OCI-LY1 (cell line): ENCODE results near the gene MICOS13.

Experiments used
- H2AFZ ChIP-seq: fragments of 200-600 bp; sonication (generic), shearing (Covaris generic); 2 replicates; pipeline ENCODE4 v1.6.0; 2014; ENCODE audit warnings: antibody characterized with exemption, mild to moderate bottlenecking, low read length
- H3F3A ChIP-seq: fragments of 200-600 bp; sonication (generic), shearing (Covaris generic); 2 replicates; pipeline ENCODE4 v1.6.0; 2014; ENCODE audit warnings: mild to moderate bottlenecking, antibody characterized with exemption, low read length, moderate library complexity; ENCODE audit not compliant: insufficient read depth
- H3K27ac ChIP-seq: fragments of 200-600 bp; sonication (generic); 2 replicates; pipeline ENCODE4 v1.5.1; 2014; ENCODE audit warnings: low read length, mixed run types, mild to moderate bottlenecking, low read depth; ENCODE audit not compliant: poor library complexity, severe bottlenecking
- H3K27me3 ChIP-seq: fragments of 200-600 bp; sonication (generic); 2 replicates; pipeline ENCODE4 v1.6.0; 2014; ENCODE audit warnings: antibody characterized with exemption, mild to moderate bottlenecking, low read length, moderate library complexity; ENCODE audit not compliant: insufficient read depth
- H3K36me3 ChIP-seq: fragments of 200-600 bp; sonication (generic); 2 replicates; pipeline ENCODE4 v1.6.1; 2014; ENCODE audit warnings: mild to moderate bottlenecking, antibody characterized with exemption, low read length, moderate library complexity, mixed read lengths; ENCODE audit not compliant: insufficient read depth
- H3K4me1 ChIP-seq: fragments of 200-600 bp; sonication (generic); 2 replicates; pipeline ENCODE4 v1.5.1; 2014; ENCODE audit warnings: mild to moderate bottlenecking, low read length, moderate library complexity; ENCODE audit not compliant: insufficient read depth, severe bottlenecking
- H3K4me2 ChIP-seq: fragments of 200-600 bp; sonication (generic), shearing (Covaris generic); 2 replicates; pipeline ENCODE4 v1.6.1; 2014; ENCODE audit warnings: low read length
- H3K4me3 ChIP-seq: fragments of 200-600 bp; sonication (generic); 2 replicates; pipeline ENCODE4 v1.5.1; 2014; ENCODE audit warnings: low read length, low read depth, mild to moderate bottlenecking, mixed read lengths; ENCODE audit not compliant: poor library complexity, severe bottlenecking
- H3K79me2 ChIP-seq: fragments of 200-600 bp; shearing (Covaris generic); 2 replicates; pipeline ENCODE4 v1.6.1; 2016; ENCODE audit warnings: mixed run types, low read length, mixed read lengths; ENCODE audit not compliant: insufficient read depth
- H3K9ac ChIP-seq: fragments of 200-600 bp; sonication (generic), shearing (Covaris generic); 2 replicates; pipeline ENCODE4 v1.6.1; 2014; ENCODE audit warnings: mild to moderate bottlenecking, low read length, mixed read lengths
- H3K9me2 ChIP-seq: fragments of 200-600 bp; sonication (generic), shearing (Covaris generic); 2 replicates; pipeline ENCODE4 v1.6.1; 2014; ENCODE audit warnings: low read depth, mild to moderate bottlenecking, low read length, mixed read lengths
- H3K9me3 ChIP-seq: fragments of 200-600 bp; shearing (Covaris generic); 2 replicates; pipeline ENCODE4 v1.6.1; 2014; ENCODE audit warnings: low read length, mixed read lengths
- H4K20me1 ChIP-seq: fragments of 200-600 bp; sonication (generic), shearing (Covaris generic); 2 replicates; pipeline ENCODE4 v1.6.0; 2016; ENCODE audit warnings: mild to moderate bottlenecking, low read length; ENCODE audit not compliant: insufficient read depth
- EZH2 ChIP-seq: fragments of 200-600 bp; sonication (generic), shearing (Covaris generic); IDR thresholded peaks from 2 replicates; pipeline ENCODE4 v1.8.0; 2017; ENCODE audit warnings: borderline replicate concordance, mixed run types, mild to moderate bottlenecking, antibody characterized with exemption, low read length, moderate library complexity, mixed read lengths
- TF ChIP-seq, protein P1 (sequence below): fragments of 200-600 bp; sonication (generic), shearing (Covaris generic); IDR thresholded peaks from 2 replicates; pipeline ENCODE4 v1.5.1; 2017; ENCODE audit warnings: mild to moderate bottlenecking, antibody characterized with exemption, low read length, moderate library complexity, mixed read lengths

The MICOS13 gene

DNA sequence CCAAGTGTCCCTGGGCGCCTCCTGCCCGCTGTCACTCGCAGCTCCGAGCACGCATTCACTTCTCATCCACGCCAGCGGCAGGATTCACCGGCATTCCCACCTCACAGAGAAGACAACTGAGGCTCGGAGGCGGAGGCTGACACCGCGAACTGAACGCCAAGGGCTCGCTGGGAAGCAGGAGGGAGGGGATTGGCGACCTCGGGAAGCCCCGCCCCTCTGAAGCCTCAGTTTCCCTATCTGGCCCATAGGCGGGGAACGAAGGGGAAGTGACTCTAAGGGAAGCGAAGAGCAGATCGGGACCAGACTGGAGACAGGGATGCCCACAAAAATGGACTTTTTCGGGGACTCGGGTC, 256 bp downstream of the MICOS13 start:
- Histone ChIP-seq H3K9me2 (no peaks in the 10 kb centered on the region), H3K27ac (peak overlapping the region; percentile 37)

DNA sequence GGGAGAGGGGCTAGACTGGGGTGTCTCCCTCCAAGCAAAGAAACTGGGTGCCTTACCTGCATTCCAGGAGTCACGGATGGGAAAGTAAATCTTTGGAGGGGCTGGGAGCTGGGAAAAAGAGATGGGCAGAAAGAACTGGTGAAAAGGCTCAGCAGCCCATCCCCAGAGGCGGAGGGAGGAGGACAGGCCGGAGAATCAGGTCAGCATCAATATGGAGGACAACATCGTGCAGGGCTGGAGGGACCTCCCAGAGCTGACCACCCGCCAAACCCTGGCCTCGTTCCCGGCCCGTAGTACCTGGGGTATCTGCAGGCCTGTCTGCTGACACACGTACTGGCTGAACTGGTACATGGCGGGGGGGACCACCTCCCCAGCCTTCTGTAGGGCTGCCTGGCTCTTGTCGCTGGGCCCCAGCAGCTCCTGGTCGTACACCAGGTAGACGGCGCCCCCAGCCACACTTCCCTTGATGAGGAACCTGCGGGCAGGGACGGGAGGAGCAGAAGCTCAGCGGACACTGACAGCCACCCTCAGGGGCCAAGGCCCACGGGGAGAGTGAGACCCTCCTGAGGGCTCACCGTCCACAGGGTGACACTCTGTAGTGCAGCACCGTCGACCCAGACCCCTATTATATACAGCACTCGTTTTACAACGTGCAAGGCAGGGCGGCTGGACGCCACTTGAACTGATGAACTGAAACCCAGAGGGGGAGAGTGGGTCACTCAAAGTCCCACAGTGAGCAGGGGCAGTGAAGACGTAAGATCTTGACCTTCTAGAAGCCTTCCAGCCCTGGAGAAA, 830 bp downstream of the MICOS13 start:
- no peak overlapping the region for H2AFZ ChIP-seq
- TF ChIP-seq, protein P1, sequence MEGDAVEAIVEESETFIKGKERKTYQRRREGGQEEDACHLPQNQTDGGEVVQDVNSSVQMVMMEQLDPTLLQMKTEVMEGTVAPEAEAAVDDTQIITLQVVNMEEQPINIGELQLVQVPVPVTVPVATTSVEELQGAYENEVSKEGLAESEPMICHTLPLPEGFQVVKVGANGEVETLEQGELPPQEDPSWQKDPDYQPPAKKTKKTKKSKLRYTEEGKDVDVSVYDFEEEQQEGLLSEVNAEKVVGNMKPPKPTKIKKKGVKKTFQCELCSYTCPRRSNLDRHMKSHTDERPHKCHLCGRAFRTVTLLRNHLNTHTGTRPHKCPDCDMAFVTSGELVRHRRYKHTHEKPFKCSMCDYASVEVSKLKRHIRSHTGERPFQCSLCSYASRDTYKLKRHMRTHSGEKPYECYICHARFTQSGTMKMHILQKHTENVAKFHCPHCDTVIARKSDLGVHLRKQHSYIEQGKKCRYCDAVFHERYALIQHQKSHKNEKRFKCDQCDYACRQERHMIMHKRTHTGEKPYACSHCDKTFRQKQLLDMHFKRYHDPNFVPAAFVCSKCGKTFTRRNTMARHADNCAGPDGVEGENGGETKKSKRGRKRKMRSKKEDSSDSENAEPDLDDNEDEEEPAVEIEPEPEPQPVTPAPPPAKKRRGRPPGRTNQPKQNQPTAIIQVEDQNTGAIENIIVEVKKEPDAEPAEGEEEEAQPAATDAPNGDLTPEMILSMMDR = no peak
- TF ChIP-seq EZH2 = no peak

More for the DNA sequence above, 256 bp downstream of the MICOS13 start:
- H3K27me3 ChIP-seq = no peaks in the 10 kb centered on the region
- H3K79me2 ChIP-seq = no peaks in the 10 kb centered on the region
- H3K9me3 ChIP-seq = no peaks in the 10 kb centered on the region
- H3F3A ChIP-seq = no peaks in the 10 kb centered on the region
- H3K36me3 ChIP-seq = no peaks in the 10 kb centered on the region
- H3K4me3 ChIP-seq = peak overlapping the region; percentile 86
- no peak overlapping the region for H2AFZ ChIP-seq
- H3K4me2 ChIP-seq = peak overlapping the region; percentile 89
- H4K20me1 ChIP-seq = no peaks in the 10 kb centered on the region
- TF ChIP-seq EZH2 = no peak
- TF ChIP-seq, protein P1 = no peak
- peak overlapping the region; percentile 87 for H3K9ac ChIP-seq
- peaks cover 14% of the 10 kb centered on the region for H3K4me1 ChIP-seq

GRCh38 chr19:5678071-5678718, 2.1 kb downstream of the MICOS13 start:
- Histone ChIP-seq H3K4me1 (peaks cover 14% of the 10 kb centered on the region), H3K9me3 (no peaks in the 10 kb centered on the region), H3K9me2 (no peaks in the 10 kb centered on the region), H3K9ac (no peak overlapping the region), H3K36me3 (peaks cover 7% of the 10 kb centered on the region), H3K27ac (no peak overlapping the region), H3K27me3 (no peaks in the 10 kb centered on the region), H4K20me1 (no peaks in the 10 kb centered on the region), H3F3A (no peaks in the 10 kb centered on the region), H3K4me2 (no peak overlapping the region), H3K79me2 (no peaks in the 10 kb centered on the region), H3K4me3 (no peak overlapping the region), H2AFZ (no peak overlapping the region)
- TF ChIP-seq, protein P1 = no peak
- TF ChIP-seq EZH2 = no peak

More for the DNA sequence above, 830 bp downstream of the MICOS13 start:
- peaks cover 14% of the 10 kb centered on the region for H3K4me1 ChIP-seq
- no peaks in the 10 kb centered on the region for H3K9me2 ChIP-seq
- peak overlapping the region; percentile 87 for H3K9ac ChIP-seq
- no peaks in the 10 kb centered on the region for H3K36me3 ChIP-seq
- H3K27ac ChIP-seq = peak overlapping the region; percentile 37
- H3K27me3 ChIP-seq = no peaks in the 10 kb centered on the region
- H3K9me3 ChIP-seq = no peaks in the 10 kb centered on the region
- H3F3A ChIP-seq = no peaks in the 10 kb centered on the region
- no peaks in the 10 kb centered on the region for H3K79me2 ChIP-seq
- H3K4me2 ChIP-seq = peak overlapping the region; percentile 89
- peak overlapping the region; percentile 86 for H3K4me3 ChIP-seq
- no peaks in the 10 kb centered on the region for H4K20me1 ChIP-seq
